Measurements from ENCODE around the gene SLC19A1.

The SLC19A1 gene

GRCh38 chr21:45491056-45491455 is 51.2 kb downstream of the SLC19A1 start:
- Histone ChIP-seq H3K27ac (ENCODE audit: low read length) (no peak overlapping the region), H3K27me3 (ENCODE audit: insufficient read depth, low read length) (no peaks in the 10 kb centered on the region), H3K36me3 (ENCODE audit: insufficient read depth, low read depth, low read length) (peaks cover 38% of the 10 kb centered on the region), H3K9ac (ENCODE audit: low read depth, low read length) (no peak overlapping the region), H3K4me1 (ENCODE audit: insufficient read depth, low read length) (peaks cover 13% of the 10 kb centered on the region; the same call in 1 of the 2 replicates), H3K9me3 (ENCODE audit: insufficient read depth, low read depth, low read length) (no peaks in the 10 kb centered on the region), H3K4me3 (ENCODE audit: low read length) (no peak overlapping the region)

GRCh38 chr21:45490049-45490731 is 52.0 kb downstream of the SLC19A1 start:
- H3K27me3 ChIP-seq (ENCODE audit: insufficient read depth, low read length): no peaks in the 10 kb centered on the region
- no peaks in the 10 kb centered on the region for H3K9me3 ChIP-seq (ENCODE audit: insufficient read depth, low read depth, low read length)
- no peak overlapping the region for H3K4me3 ChIP-seq (ENCODE audit: low read length)
- peaks cover 13% of the 10 kb centered on the region; the same call in 1 of the 2 replicates for H3K4me1 ChIP-seq (ENCODE audit: insufficient read depth, low read length)
- no peak overlapping the region for H3K27ac ChIP-seq (ENCODE audit: low read length)
- no peak overlapping the region for H3K9ac ChIP-seq (ENCODE audit: low read depth, low read length)
- H3K36me3 ChIP-seq (ENCODE audit: insufficient read depth, low read depth, low read length): peaks cover 29% of the 10 kb centered on the region

- peaks cover 13% of the 10 kb centered on the region; the same call in 1 of the 2 replicates for H3K4me1 ChIP-seq (ENCODE audit: insufficient read depth, low read length)
- H3K27ac ChIP-seq (ENCODE audit: low read length): no peak overlapping the region
- H3K9ac ChIP-seq (ENCODE audit: low read depth, low read length): no peak overlapping the region
- no peaks in the 10 kb centered on the region for H3K9me3 ChIP-seq (ENCODE audit: insufficient read depth, low read depth, low read length)
- no peak overlapping the region for H3K4me3 ChIP-seq (ENCODE audit: low read length)
- H3K36me3 ChIP-seq (ENCODE audit: insufficient read depth, low read depth, low read length): peaks cover 25% of the 10 kb centered on the region
- no peaks in the 10 kb centered on the region for H3K27me3 ChIP-seq (ENCODE audit: insufficient read depth, low read length)
Measured at GRCh38 chr21:45489722-45489982, 52.6 kb downstream of the SLC19A1 start.

- no peaks in the 10 kb centered on the region for H3K27me3 ChIP-seq (ENCODE audit: insufficient read depth, low read length)
- peaks cover 29% of the 10 kb centered on the region for H3K36me3 ChIP-seq (ENCODE audit: insufficient read depth, low read depth, low read length)
- peaks cover 13% of the 10 kb centered on the region; the same call in 1 of the 2 replicates for H3K4me1 ChIP-seq (ENCODE audit: insufficient read depth, low read length)
- H3K9ac ChIP-seq (ENCODE audit: low read depth, low read length): no peak overlapping the region
- no peaks in the 10 kb centered on the region for H3K9me3 ChIP-seq (ENCODE audit: insufficient read depth, low read depth, low read length)
- no peak overlapping the region for H3K4me3 ChIP-seq (ENCODE audit: low read length)
- no peak overlapping the region for H3K27ac ChIP-seq (ENCODE audit: low read length)
Measured at GRCh38 chr21:45488931-45489721, 53.1 kb downstream of the SLC19A1 start.

GRCh38 chr21:45487891-45488600 is 54.2 kb downstream of the SLC19A1 start:
- H3K9me3 ChIP-seq (ENCODE audit: insufficient read depth, low read depth, low read length): no peaks in the 10 kb centered on the region
- H3K36me3 ChIP-seq (ENCODE audit: insufficient read depth, low read depth, low read length): peaks cover 39% of the 10 kb centered on the region
- H3K4me3 ChIP-seq (ENCODE audit: low read length): no peak overlapping the region
- no peak overlapping the region for H3K9ac ChIP-seq (ENCODE audit: low read depth, low read length)
- no peaks in the 10 kb centered on the region for H3K27me3 ChIP-seq (ENCODE audit: insufficient read depth, low read length)
- H3K27ac ChIP-seq (ENCODE audit: low read length): no peak overlapping the region
- H3K4me1 ChIP-seq (ENCODE audit: insufficient read depth, low read length): peaks cover 13% of the 10 kb centered on the region; the same call in 1 of the 2 replicates

- Histone ChIP-seq H3K9me3 (ENCODE audit: insufficient read depth, low read depth, low read length) (no peaks in the 10 kb centered on the region), H3K27me3 (ENCODE audit: insufficient read depth, low read length) (no peaks in the 10 kb centered on the region), H3K36me3 (ENCODE audit: insufficient read depth, low read depth, low read length) (peaks cover 46% of the 10 kb centered on the region), H3K9ac (ENCODE audit: low read depth, low read length) (no peak overlapping the region), H3K4me1 (ENCODE audit: insufficient read depth, low read length) (peaks cover 13% of the 10 kb centered on the region; the same call in 1 of the 2 replicates), H3K4me3 (ENCODE audit: low read length) (no peak overlapping the region), H3K27ac (ENCODE audit: low read length) (no peak overlapping the region)
Measured at GRCh38 chr21:45487161-45487806, 55.0 kb downstream of the SLC19A1 start.

- no peaks in the 10 kb centered on the region for H3K9me3 ChIP-seq (ENCODE audit: insufficient read depth, low read depth, low read length)
- H3K27ac ChIP-seq (ENCODE audit: low read length): no peak overlapping the region
- no peaks in the 10 kb centered on the region for H3K27me3 ChIP-seq (ENCODE audit: insufficient read depth, low read length)
- peaks cover 46% of the 10 kb centered on the region for H3K36me3 ChIP-seq (ENCODE audit: insufficient read depth, low read depth, low read length)
- peaks cover 13% of the 10 kb centered on the region; the same call in 1 of the 2 replicates for H3K4me1 ChIP-seq (ENCODE audit: insufficient read depth, low read length)
- H3K4me3 ChIP-seq (ENCODE audit: low read length): no peak overlapping the region
- H3K9ac ChIP-seq (ENCODE audit: low read depth, low read length): no peak overlapping the region
Measured at GRCh38 chr21:45486443-45487160, 55.6 kb downstream of the SLC19A1 start.

GRCh38 chr21:45485686-45486442 is 56.4 kb downstream of the SLC19A1 start:
- Histone ChIP-seq H3K27ac (ENCODE audit: low read length) (no peak overlapping the region), H3K9ac (ENCODE audit: low read depth, low read length) (no peak overlapping the region), H3K27me3 (ENCODE audit: insufficient read depth, low read length) (no peaks in the 10 kb centered on the region), H3K4me1 (ENCODE audit: insufficient read depth, low read length) (peaks cover 13% of the 10 kb centered on the region; the same call in 1 of the 2 replicates), H3K4me3 (ENCODE audit: low read length) (no peak overlapping the region), H3K36me3 (ENCODE audit: insufficient read depth, low read depth, low read length) (peaks cover 51% of the 10 kb centered on the region), H3K9me3 (ENCODE audit: insufficient read depth, low read depth, low read length) (no peaks in the 10 kb centered on the region)

- Histone ChIP-seq H3K27ac (ENCODE audit: low read length) (no peak overlapping the region), H3K9me3 (ENCODE audit: insufficient read depth, low read depth, low read length) (no peaks in the 10 kb centered on the region), H3K27me3 (ENCODE audit: insufficient read depth, low read length) (no peaks in the 10 kb centered on the region), H3K4me3 (ENCODE audit: low read length) (no peak overlapping the region), H3K4me1 (ENCODE audit: insufficient read depth, low read length) (peaks cover 11% of the 10 kb centered on the region; the same call in 1 of the 2 replicates), H3K9ac (ENCODE audit: low read depth, low read length) (no peak overlapping the region), H3K36me3 (ENCODE audit: insufficient read depth, low read depth, low read length) (peaks cover 63% of the 10 kb centered on the region)
Measured at GRCh38 chr21:45484318-45484717, 57.9 kb downstream of the SLC19A1 start.

GRCh38 chr21:45482899-45483821 is 59.1 kb downstream of the SLC19A1 start:
- H3K9ac ChIP-seq (ENCODE audit: low read depth, low read length): no peak overlapping the region
- H3K27me3 ChIP-seq (ENCODE audit: insufficient read depth, low read length): no peaks in the 10 kb centered on the region
- H3K4me3 ChIP-seq (ENCODE audit: low read length): no peak overlapping the region
- H3K36me3 ChIP-seq (ENCODE audit: insufficient read depth, low read depth, low read length): peaks cover 74% of the 10 kb centered on the region
- H3K9me3 ChIP-seq (ENCODE audit: insufficient read depth, low read depth, low read length): no peaks in the 10 kb centered on the region
- no peak overlapping the region for H3K27ac ChIP-seq (ENCODE audit: low read length)
- peaks cover 5% of the 10 kb centered on the region; the same call in 1 of the 2 replicates for H3K4me1 ChIP-seq (ENCODE audit: insufficient read depth, low read length)

All from iPS-20b (cell line).